ENCODE results near the gene EMC9.

Gene EMC9

DNA sequence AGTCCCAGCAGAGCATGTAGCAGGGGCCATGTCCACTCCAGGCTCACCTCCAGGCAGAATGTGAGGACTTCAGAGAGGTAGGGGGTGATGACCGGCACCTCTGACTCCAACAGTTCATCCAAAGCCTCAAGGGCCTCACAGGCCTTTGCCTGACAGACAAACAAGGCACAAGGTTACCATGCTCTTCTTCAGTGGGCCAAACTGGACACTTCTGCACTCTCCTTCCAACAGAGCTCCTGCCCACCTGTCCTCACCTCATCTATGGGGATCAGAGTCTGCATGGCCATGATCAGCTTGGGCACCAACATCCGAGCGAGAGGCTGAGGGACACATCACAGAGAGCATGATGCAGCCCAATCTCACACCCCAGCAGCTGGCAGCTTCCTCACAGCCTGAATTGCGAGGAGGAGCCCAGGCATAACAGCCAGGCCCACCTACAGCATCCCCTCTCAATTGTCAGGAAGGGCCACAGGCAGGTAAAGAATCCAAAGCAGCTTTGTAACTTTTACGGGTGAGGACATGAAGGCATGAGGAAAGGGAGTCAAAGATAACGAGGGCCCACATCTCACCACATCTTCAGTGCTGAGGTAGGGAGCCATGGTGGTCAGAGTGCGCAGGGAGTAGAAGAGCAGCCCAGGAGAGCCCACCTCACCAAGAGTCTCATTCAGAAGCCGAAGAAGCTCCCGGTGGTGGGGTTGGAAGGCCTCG lies 45.6 kb upstream of the EMC9 start:
- TF ChIP-seq, protein P1, sequence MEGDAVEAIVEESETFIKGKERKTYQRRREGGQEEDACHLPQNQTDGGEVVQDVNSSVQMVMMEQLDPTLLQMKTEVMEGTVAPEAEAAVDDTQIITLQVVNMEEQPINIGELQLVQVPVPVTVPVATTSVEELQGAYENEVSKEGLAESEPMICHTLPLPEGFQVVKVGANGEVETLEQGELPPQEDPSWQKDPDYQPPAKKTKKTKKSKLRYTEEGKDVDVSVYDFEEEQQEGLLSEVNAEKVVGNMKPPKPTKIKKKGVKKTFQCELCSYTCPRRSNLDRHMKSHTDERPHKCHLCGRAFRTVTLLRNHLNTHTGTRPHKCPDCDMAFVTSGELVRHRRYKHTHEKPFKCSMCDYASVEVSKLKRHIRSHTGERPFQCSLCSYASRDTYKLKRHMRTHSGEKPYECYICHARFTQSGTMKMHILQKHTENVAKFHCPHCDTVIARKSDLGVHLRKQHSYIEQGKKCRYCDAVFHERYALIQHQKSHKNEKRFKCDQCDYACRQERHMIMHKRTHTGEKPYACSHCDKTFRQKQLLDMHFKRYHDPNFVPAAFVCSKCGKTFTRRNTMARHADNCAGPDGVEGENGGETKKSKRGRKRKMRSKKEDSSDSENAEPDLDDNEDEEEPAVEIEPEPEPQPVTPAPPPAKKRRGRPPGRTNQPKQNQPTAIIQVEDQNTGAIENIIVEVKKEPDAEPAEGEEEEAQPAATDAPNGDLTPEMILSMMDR (IDR thresholded peaks at IDR 0.05; ENCODE audit: insufficient read depth, low read depth, low read length, missing control alignments), result no peak
- no peak for DNase-seq (ENCODE audit: low read depth)
- H3K4me3 ChIP-seq (ENCODE audit: low read length), result no peak overlapping the region

DNA sequence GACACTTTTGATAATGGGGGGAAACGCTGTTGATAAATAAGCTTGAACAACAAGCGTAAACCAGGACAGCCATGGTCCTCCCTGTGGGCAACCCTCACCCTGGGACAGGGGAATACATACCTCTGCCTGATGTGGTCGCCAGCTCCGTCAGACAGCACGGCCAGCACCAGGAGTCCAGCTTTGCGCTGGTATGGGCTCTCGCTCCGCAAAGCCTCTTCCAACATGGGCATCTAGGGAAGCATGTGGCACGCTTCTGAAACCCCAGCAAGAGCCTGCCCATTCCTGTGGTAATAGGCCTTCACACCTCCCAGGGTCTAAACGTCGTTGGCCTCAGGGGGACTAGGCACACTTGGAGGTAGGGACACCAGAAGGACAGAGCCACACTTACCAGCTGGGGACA lies 44.4 kb upstream of the EMC9 start:
- DNase-seq (ENCODE audit: low read depth), result no peak
- TF ChIP-seq, protein P1 (IDR thresholded peaks at IDR 0.05; ENCODE audit: insufficient read depth, low read depth, low read length, missing control alignments), result no peak
- no peak overlapping the region for H3K4me3 ChIP-seq (ENCODE audit: low read length)

DNA sequence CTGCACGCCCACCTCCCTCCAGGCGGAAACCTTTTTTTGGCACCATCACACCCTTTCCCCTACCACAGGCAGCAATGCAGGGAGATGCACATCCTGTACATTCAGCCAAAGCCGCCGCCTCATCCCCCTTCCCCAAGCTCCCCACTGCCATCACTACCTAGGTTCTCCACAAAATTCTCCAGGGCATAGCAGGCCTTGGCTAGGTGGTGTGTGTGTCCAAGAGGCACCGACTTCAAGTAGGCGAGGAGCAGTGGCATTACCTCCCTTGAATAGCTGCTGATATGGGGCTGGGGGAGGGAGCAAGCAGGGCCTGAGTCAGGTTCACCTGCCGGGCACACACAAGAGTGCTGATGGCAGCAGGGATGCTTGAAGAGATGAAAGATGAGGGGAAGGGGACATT lies 43.6 kb upstream of the EMC9 start:
- DNase-seq (ENCODE audit: low read depth), result no peak
- H3K4me3 ChIP-seq (ENCODE audit: low read length), result no peak overlapping the region
- TF ChIP-seq, protein P1 (IDR thresholded peaks at IDR 0.05; ENCODE audit: insufficient read depth, low read depth, low read length, missing control alignments), result no peak

DNA sequence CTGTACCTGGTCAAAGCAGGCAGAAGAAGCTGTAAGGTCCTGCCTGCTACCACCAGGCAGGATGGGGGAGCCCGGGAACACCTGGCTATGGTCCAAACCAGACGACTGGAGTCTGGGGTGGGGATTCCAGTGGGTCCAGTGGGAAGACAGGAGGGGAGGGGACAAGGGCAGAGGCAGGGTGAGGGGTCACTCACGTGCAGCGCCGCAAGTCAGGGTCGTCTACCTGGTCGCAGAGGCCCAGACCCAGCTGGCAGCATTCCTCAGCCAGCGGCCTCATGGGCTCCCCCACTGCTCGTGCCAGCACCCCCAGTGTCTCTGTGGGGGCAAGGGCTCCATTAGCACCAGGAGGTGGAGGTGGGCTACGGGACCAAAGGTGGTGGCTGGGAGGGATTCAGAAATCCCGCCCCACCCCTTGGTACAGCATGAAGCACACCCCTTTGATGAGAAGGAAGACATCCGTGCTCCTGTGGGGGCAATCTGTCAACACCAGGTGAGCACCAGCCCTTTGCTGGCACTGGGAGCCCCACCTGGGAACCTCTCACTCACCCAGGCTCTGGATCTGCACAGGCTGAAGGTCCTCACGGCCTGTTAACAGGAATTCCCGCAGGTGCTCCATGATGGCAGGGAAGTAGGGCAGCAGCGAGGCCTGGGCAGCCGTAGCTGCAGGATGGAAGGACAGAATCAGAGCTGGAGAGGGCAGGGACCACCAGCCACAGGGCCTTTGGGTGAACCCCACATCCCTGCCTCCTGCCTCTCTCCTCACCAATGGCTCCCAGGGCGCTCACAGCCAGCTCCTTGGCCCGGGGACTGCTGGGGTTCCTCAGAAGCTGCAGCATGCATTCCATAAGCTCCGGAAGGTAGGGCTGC lies 42.9 kb upstream of the EMC9 start:
- DNase-seq (ENCODE audit: low read depth), result no peak
- TF ChIP-seq, protein P1 (IDR thresholded peaks at IDR 0.05; ENCODE audit: insufficient read depth, low read depth, low read length, missing control alignments), result no peak
- H3K4me3 ChIP-seq (ENCODE audit: low read length), result no peak overlapping the region

DNA sequence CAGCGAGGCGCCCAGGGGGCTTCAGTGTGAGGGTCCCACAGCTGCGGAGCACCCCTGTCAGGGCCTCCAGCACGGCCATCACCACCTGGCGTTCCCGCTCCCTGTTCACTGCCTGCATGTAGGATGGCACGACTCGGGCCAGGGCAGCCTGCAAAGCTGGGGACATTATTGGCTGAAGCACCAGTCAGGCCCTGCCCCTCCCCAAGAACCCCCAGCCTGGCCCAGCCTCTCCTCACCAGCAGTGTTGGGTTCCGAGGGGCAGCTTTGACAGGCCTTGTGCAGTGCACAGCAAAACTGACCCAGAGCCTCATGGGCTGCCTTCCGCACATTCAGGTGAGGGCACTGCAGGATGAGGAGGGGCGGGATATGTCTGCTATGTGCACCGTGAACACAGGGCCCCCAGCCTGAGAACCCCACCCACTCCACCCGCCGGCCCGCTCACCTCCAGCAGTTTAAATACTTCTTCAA lies 41.7 kb upstream of the EMC9 start:
- no peak overlapping the region for H3K4me3 ChIP-seq (ENCODE audit: low read length)
- DNase-seq (ENCODE audit: low read depth), result no peak
- TF ChIP-seq, protein P1 (IDR thresholded peaks at IDR 0.05; ENCODE audit: insufficient read depth, low read depth, low read length, missing control alignments), result no peak

DNA sequence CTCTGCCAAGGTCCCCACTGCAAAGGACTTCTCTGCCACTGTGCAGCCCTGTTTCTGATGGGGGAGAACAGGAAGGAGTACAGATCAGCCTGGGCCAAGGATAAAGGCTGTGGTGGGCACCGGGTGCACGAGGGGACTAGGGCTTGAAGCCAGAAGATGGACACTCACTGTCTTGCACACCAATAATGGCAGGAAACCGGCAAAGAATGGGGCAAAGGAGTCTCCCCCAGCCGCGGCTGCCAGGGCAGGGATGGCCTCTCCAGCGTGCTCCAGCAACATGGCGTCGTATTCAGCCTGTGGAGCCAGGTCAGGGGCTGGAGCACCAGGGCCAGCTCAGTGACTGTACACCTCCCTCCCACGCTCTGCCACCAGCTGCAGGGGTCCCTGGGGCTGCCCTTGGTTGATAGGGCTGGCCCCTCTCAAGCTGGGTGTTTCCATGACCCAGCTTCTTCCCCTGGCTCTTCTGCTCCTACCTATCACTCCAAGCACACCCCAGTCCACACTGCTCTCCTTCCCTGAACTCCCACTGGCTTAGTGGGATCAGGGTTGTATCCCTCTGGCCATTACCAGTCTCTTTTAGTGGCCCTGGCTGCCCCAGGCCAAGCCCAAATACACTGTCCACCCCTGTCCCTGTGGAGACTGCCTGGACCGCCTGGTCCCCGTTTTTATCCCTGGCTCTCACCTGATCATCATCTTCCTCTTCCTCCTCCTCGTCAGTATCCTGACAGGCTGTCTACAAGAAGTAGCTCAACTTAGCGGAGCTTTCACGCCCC lies 40.9 kb upstream of the EMC9 start:
- no peak for DNase-seq (ENCODE audit: low read depth)
- TF ChIP-seq, protein P1 (IDR thresholded peaks at IDR 0.05; ENCODE audit: insufficient read depth, low read depth, low read length, missing control alignments), result no peak
- H3K4me3 ChIP-seq (ENCODE audit: low read length), result no peak overlapping the region
